Measurements from ENCODE around the gene THRAP3.

Gene THRAP3

GRCh38 chr1:36352910-36353878, 129.0 kb downstream of the THRAP3 start:
- no peak for DNase-seq (ENCODE audit: low spot score)

- DNase-seq (ENCODE audit: low spot score) = no peak
Observed at GRCh38 chr1:36354486-36354885, 130.2 kb downstream of the THRAP3 start.
